ENCODE data around the gene KRT78. TPM values are rescaled to one million over a fixed set of nuclear protein-coding genes. Genes with fewer than 3 reads are reported as not detected.

KRT78 gene
- polyA plus RNA-seq, 1 experiment = not detected

- no peaks in the 10 kb centered on the region for H3K36me3 ChIP-seq (ENCODE audit: control insufficient read depth, insufficient read depth, low read length)
- ChIA-PET POLR2A (no interaction called here), CTCF (interaction anchor here (0.6 to 1.3 kb wide), 2 partner anchors 456 to 503 kb away, joined by 3 read pairs; no protein-coding TSS in a partner anchor)
- peaks cover 5% of the 10 kb centered on the region for H3K27me3 ChIP-seq (ENCODE audit: control insufficient read depth, insufficient read depth, low read length)
- no peak overlapping the region for H3K4me3 ChIP-seq (ENCODE audit: low read depth, low read length)
- DNase-seq (ENCODE audit: low read depth) = no peak
- no peak for TF ChIP-seq CTCF (IDR thresholded peaks at IDR 0.05; ENCODE audit: insufficient read depth, low read depth, low read length)
Measured at GRCh38 chr12:52828156-52828555, 20.6 kb downstream of the KRT78 start.

GRCh38 chr12:52827499-52828090, 21.2 kb downstream of the KRT78 start:
- ChIA-PET POLR2A (no interaction called here), CTCF (no interaction called here)
- Histone ChIP-seq H3K4me3 (ENCODE audit: low read depth, low read length) (no peak overlapping the region), H3K36me3 (ENCODE audit: control insufficient read depth, insufficient read depth, low read length) (no peaks in the 10 kb centered on the region), H3K27me3 (ENCODE audit: control insufficient read depth, insufficient read depth, low read length) (peaks cover 5% of the 10 kb centered on the region)
- DNase-seq (ENCODE audit: low read depth) = no peak
- TF ChIP-seq CTCF (IDR thresholded peaks at IDR 0.05; ENCODE audit: insufficient read depth, low read depth, low read length) = no peak

- H3K27me3 ChIP-seq (ENCODE audit: control insufficient read depth, insufficient read depth, low read length) = peaks cover 7% of the 10 kb centered on the region
- no peak for TF ChIP-seq CTCF (IDR thresholded peaks at IDR 0.05; ENCODE audit: insufficient read depth, low read depth, low read length)
- H3K36me3 ChIP-seq (ENCODE audit: control insufficient read depth, insufficient read depth, low read length) = no peaks in the 10 kb centered on the region
- ChIA-PET POLR2A (no interaction called here), CTCF (no interaction called here)
- H3K4me3 ChIP-seq (ENCODE audit: low read depth, low read length) = no peak overlapping the region
- DNase-seq (ENCODE audit: low read depth) = no peak
Measured at GRCh38 chr12:52826611-52827498, 21.9 kb downstream of the KRT78 start.

- DNase-seq (ENCODE audit: low read depth) = no peak
- Histone ChIP-seq H3K4me3 (ENCODE audit: low read depth, low read length) (no peak overlapping the region), H3K27me3 (ENCODE audit: control insufficient read depth, insufficient read depth, low read length) (peaks cover 8% of the 10 kb centered on the region), H3K36me3 (ENCODE audit: control insufficient read depth, insufficient read depth, low read length) (no peaks in the 10 kb centered on the region)
- no peak for TF ChIP-seq CTCF (IDR thresholded peaks at IDR 0.05; ENCODE audit: insufficient read depth, low read depth, low read length)
- ChIA-PET CTCF (no interaction called here), POLR2A (no interaction called here)
Measured at GRCh38 chr12:52825961-52826360, 22.8 kb downstream of the KRT78 start.

- ChIA-PET CTCF (interaction anchor here (1.0 kb wide), 1 partner anchor 156 kb away, joined by 4 read pairs; no protein-coding TSS in a partner anchor), POLR2A (no interaction called here)
Measured at GRCh38 chr12:52824741-52825410, 23.9 kb downstream of the KRT78 start.

More at GRCh38 chr12:52824741-52825410, 23.9 kb downstream of the KRT78 start:
- Histone ChIP-seq H3K36me3 (ENCODE audit: control insufficient read depth, insufficient read depth, low read length) (no peaks in the 10 kb centered on the region), H3K4me3 (ENCODE audit: low read depth, low read length) (no peak overlapping the region), H3K27me3 (ENCODE audit: control insufficient read depth, insufficient read depth, low read length) (peaks cover 9% of the 10 kb centered on the region)
- DNase-seq (ENCODE audit: low read depth) = no peak
- TF ChIP-seq CTCF (IDR thresholded peaks at IDR 0.05; ENCODE audit: insufficient read depth, low read depth, low read length) = no peak

Measured in BJ (cell line).